Mammary epithelial cell (primary cell): ENCODE results near the gene RSRP1.
"Not testable (repeated sequence)": the region's sequence is repeated elsewhere in the genome, so short reads cannot be mapped to it uniquely, and the experiment has no call there.

Experiments
- EZH2 ChIP-seq: IDR thresholded peaks from 2 replicates; pipeline ENCODE4 v1.6.1; 2012; ENCODE audit warnings: low read length, inconsistent platforms, borderline replicate concordance
- TF ChIP-seq, protein P1 (sequence below), 2 donors: IDR thresholded peaks in 1 of 2; conservative IDR thresholded peaks in 1 of 2; 2 replicates each; pipeline ENCODE4 v1.5.1; 2011 to 2012; ENCODE audit warnings: inconsistent platforms in 2 of 2, low read length in 2 of 2, mild to moderate bottlenecking in 2 of 2, control low read depth in 1 of 2, low read depth in 1 of 2; ENCODE audit not compliant: insufficient read depth in 1 of 2; ENCODE audit errors: extremely low read depth in 1 of 2

DNA sequence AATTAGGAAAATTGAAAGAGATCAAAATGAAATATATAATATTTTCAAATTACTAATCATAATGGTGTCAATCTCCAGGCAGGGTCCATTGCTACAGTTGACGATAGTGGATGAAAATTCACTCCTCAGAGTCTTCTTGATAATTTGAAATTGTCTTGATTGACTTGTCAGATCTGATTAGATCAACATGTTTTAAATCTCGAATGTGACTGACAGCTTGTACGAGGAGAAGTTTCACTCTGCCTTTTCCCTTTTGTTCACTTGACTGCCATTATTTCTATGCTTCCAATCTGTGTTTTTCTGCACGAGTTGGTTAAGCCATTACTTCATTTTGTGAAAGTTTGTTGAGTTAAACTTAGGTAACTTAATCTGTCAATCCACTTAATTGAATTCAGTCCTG lies 28.4 kb upstream of the RSRP1 start:
- TF ChIP-seq, protein P1, sequence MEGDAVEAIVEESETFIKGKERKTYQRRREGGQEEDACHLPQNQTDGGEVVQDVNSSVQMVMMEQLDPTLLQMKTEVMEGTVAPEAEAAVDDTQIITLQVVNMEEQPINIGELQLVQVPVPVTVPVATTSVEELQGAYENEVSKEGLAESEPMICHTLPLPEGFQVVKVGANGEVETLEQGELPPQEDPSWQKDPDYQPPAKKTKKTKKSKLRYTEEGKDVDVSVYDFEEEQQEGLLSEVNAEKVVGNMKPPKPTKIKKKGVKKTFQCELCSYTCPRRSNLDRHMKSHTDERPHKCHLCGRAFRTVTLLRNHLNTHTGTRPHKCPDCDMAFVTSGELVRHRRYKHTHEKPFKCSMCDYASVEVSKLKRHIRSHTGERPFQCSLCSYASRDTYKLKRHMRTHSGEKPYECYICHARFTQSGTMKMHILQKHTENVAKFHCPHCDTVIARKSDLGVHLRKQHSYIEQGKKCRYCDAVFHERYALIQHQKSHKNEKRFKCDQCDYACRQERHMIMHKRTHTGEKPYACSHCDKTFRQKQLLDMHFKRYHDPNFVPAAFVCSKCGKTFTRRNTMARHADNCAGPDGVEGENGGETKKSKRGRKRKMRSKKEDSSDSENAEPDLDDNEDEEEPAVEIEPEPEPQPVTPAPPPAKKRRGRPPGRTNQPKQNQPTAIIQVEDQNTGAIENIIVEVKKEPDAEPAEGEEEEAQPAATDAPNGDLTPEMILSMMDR (conservative IDR thresholded peaks at IDR 0.05 in 1 of 2, IDR thresholded peaks at IDR 0.05 in 1 of 2; ENCODE audit: extremely low read depth in 1 of 2, insufficient read depth in 1 of 2, low read depth in 1 of 2, low read length in 2 of 2) = not testable (repeated sequence)
- not testable (repeated sequence) for TF ChIP-seq EZH2
